Measurements from ENCODE around the gene HDAC9. TPM values are rescaled to one million over a fixed set of nuclear protein-coding genes. Genes with fewer than 3 reads are reported as not detected.

HDAC9 gene
- total and polyA plus RNA-seq, 2 experiments from 2014 or later, result 3.7 to 9.4 TPM

DNA sequence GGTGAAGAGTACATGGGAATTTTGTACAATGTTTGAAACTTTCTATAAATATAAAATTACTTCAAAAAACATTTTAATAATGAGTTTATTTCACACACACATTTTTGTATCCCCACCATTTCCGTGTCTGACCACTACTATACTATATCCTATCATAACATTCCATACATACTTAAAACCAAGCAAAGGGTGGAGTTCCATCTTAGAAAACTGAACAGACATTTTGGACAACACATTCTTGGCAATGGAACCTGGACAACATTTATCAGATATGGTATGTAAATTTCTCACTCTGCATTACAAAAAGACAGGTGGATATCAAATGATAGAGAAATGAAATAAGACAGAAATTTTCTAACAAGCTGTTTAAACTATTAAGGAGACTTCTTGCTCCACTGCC lies 453.0 kb downstream of the HDAC9 start:
- Histone ChIP-seq H3K9me2 (replicated peaks; ENCODE audit: insufficient read depth) (no peaks in the 10 kb centered on the region), H3K79me2 (no peaks in the 10 kb centered on the region), H3K4me1 (ENCODE audit: insufficient read depth) (no peaks in the 10 kb centered on the region), H3K27me3 (no peaks in the 10 kb centered on the region), H3K4me3 (no peak overlapping the region), H4K20me1 (ENCODE audit: insufficient read depth, poor library complexity, severe bottlenecking) (no peaks in the 10 kb centered on the region), H2AFZ (no peak overlapping the region), H3K36me3 (replicated peaks; ENCODE audit: insufficient read depth, low read depth) (no peaks in the 10 kb centered on the region), H3K27ac (no peak overlapping the region), H3K4me2 (no peak overlapping the region), H3K9me3 (ENCODE audit: low read depth) (no peaks in the 10 kb centered on the region)
- no peak for TF ChIP-seq EZH2 (IDR thresholded peaks at IDR 0.05; ENCODE audit: borderline replicate concordance)
- no peak for TF ChIP-seq EZH2phosphoT487 (IDR thresholded peaks at IDR 0.05; ENCODE audit: low read depth, severe bottlenecking, unreplicated experiment)
- TF ChIP-seq, protein P1, sequence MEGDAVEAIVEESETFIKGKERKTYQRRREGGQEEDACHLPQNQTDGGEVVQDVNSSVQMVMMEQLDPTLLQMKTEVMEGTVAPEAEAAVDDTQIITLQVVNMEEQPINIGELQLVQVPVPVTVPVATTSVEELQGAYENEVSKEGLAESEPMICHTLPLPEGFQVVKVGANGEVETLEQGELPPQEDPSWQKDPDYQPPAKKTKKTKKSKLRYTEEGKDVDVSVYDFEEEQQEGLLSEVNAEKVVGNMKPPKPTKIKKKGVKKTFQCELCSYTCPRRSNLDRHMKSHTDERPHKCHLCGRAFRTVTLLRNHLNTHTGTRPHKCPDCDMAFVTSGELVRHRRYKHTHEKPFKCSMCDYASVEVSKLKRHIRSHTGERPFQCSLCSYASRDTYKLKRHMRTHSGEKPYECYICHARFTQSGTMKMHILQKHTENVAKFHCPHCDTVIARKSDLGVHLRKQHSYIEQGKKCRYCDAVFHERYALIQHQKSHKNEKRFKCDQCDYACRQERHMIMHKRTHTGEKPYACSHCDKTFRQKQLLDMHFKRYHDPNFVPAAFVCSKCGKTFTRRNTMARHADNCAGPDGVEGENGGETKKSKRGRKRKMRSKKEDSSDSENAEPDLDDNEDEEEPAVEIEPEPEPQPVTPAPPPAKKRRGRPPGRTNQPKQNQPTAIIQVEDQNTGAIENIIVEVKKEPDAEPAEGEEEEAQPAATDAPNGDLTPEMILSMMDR (IDR thresholded peaks at IDR 0.05; ENCODE audit: poor library complexity), result no peak
- WGBS (ENCODE audit: low lambda C conversion rate, missing lambda C conversion rate), result 69% methylated on average over 1 of the region's 1 CpG
- no peak for DNase-seq (ENCODE audit: low spot score)

DNA sequence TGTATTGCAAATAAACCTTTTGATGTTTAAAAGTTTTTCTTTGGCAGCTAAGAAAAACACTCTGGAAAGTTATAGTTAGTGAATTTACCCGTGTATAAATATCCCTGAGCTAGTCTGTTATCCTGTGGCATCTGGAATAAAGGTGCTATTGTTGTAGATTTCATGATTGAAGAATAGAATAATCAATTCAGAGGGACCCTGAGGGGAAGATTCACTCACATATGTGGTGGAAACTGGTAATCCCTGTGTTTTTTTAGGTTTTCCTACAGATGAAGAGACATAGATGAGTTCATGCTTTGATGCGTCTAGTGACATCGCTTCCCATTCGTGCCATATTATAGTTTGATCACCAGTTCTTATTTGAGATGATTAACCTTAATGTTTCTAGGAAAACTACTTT lies 457.3 kb downstream of the HDAC9 start:
- H2AFZ ChIP-seq, result no peak overlapping the region

DNA sequence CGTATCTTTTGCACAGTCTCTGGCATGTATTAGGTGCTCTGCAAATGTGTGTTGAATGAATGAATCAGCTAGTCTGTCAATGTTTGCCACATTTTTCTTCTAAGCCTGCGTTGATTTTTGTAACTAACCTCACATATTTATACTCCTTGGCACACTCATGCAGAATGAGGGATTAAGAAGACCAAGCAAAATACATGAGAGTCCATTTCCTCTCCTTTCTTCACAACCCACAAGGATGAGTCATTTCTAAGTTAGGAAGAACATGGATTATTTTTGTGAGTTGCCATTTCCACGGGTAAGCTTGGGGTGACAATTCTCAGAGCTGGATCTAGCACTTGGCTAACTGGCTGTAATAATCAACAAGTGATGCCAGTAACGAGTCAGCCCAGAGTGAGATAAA lies 463.1 kb downstream of the HDAC9 start:
- Histone ChIP-seq H3K4me3 (no peak overlapping the region), H3K36me3 (replicated peaks; ENCODE audit: insufficient read depth, low read depth) (no peaks in the 10 kb centered on the region), H3K4me1 (ENCODE audit: insufficient read depth) (no peaks in the 10 kb centered on the region), H3K9me3 (ENCODE audit: low read depth) (no peaks in the 10 kb centered on the region), H2AFZ (no peak overlapping the region), H3K4me2 (no peak overlapping the region), H3K27ac (no peak overlapping the region), H3K9me2 (replicated peaks; ENCODE audit: insufficient read depth) (no peaks in the 10 kb centered on the region), H4K20me1 (ENCODE audit: insufficient read depth, poor library complexity, severe bottlenecking) (no peaks in the 10 kb centered on the region), H3K79me2 (no peaks in the 10 kb centered on the region), H3K27me3 (no peaks in the 10 kb centered on the region)
- 82% methylated on average over 4 of the region's 4 CpGs for WGBS (ENCODE audit: low lambda C conversion rate, missing lambda C conversion rate)
- TF ChIP-seq EZH2 (IDR thresholded peaks at IDR 0.05; ENCODE audit: borderline replicate concordance) (no peak), EZH2phosphoT487 (IDR thresholded peaks at IDR 0.05; ENCODE audit: low read depth, severe bottlenecking, unreplicated experiment) (no peak)
- TF ChIP-seq, protein P1 (IDR thresholded peaks at IDR 0.05; ENCODE audit: poor library complexity), result no peak
- no peak for DNase-seq (ENCODE audit: low spot score)

More for the DNA sequence above, 457.3 kb downstream of the HDAC9 start:
- Histone ChIP-seq H3K27me3 (no peaks in the 10 kb centered on the region), H4K20me1 (ENCODE audit: insufficient read depth, poor library complexity, severe bottlenecking) (no peaks in the 10 kb centered on the region), H3K4me1 (ENCODE audit: insufficient read depth) (no peaks in the 10 kb centered on the region), H3K4me2 (no peak overlapping the region), H3K79me2 (no peaks in the 10 kb centered on the region), H3K9me3 (ENCODE audit: low read depth) (no peaks in the 10 kb centered on the region), H3K4me3 (no peak overlapping the region), H3K27ac (no peak overlapping the region), H3K36me3 (replicated peaks; ENCODE audit: insufficient read depth, low read depth) (no peaks in the 10 kb centered on the region), H3K9me2 (replicated peaks; ENCODE audit: insufficient read depth) (no peaks in the 10 kb centered on the region)
- TF ChIP-seq EZH2 (IDR thresholded peaks at IDR 0.05; ENCODE audit: borderline replicate concordance) (no peak), EZH2phosphoT487 (IDR thresholded peaks at IDR 0.05; ENCODE audit: low read depth, severe bottlenecking, unreplicated experiment) (no peak)
- TF ChIP-seq, protein P1 (IDR thresholded peaks at IDR 0.05; ENCODE audit: poor library complexity), result no peak
- WGBS (ENCODE audit: low lambda C conversion rate, missing lambda C conversion rate), result 83% methylated on average over 4 of the region's 4 CpGs
- no peak for DNase-seq (ENCODE audit: low spot score)

DNA sequence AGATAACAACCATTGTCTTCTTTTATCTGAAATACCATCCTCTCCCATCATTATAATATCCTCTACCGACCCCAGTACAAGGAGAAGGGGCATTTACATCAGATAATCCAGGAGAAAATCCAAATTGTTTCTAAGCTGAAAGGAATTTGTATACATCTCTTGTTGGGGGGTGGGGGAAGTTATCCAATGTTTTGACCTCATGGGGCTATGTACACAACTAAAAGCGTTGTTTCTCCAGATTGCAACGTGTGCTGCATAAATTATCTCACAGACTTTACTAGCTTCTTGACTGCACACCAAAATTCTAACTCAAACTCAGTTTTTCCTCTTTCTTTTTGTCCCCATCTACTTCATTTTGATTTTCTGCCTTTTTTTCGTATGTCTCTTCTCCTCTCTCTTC lies 465.2 kb downstream of the HDAC9 start:
- no peak for DNase-seq (ENCODE audit: low spot score)
- Histone ChIP-seq H3K4me1 (ENCODE audit: insufficient read depth) (no peaks in the 10 kb centered on the region), H2AFZ (no peak overlapping the region), H4K20me1 (ENCODE audit: insufficient read depth, poor library complexity, severe bottlenecking) (no peaks in the 10 kb centered on the region), H3K4me2 (no peak overlapping the region), H3K4me3 (no peak overlapping the region), H3K27me3 (no peaks in the 10 kb centered on the region), H3K27ac (no peak overlapping the region), H3K79me2 (no peaks in the 10 kb centered on the region), H3K9me2 (replicated peaks; ENCODE audit: insufficient read depth) (no peaks in the 10 kb centered on the region), H3K9me3 (ENCODE audit: low read depth) (no peaks in the 10 kb centered on the region), H3K36me3 (replicated peaks; ENCODE audit: insufficient read depth, low read depth) (no peaks in the 10 kb centered on the region)
- TF ChIP-seq, protein P1 (IDR thresholded peaks at IDR 0.05; ENCODE audit: poor library complexity), result no peak
- no peak for TF ChIP-seq EZH2 (IDR thresholded peaks at IDR 0.05; ENCODE audit: borderline replicate concordance)
- TF ChIP-seq EZH2phosphoT487 (IDR thresholded peaks at IDR 0.05; ENCODE audit: low read depth, severe bottlenecking, unreplicated experiment), result no peak
- 62% methylated on average over 4 of the region's 4 CpGs for WGBS (ENCODE audit: low lambda C conversion rate, missing lambda C conversion rate)

All from hepatocyte (in vitro differentiated cells).